AG08395 (cell line): Measurements from ENCODE around the gene AGTRAP.

Experiments
- DNase-seq: peaks from one replicate; pipeline ENCODE4 v3.0.0; 2012; ENCODE audit warnings: mixed read lengths, low spot score

AGTRAP gene

GRCh38 chr1:11784256-11784992, 48.5 kb downstream of the AGTRAP start:
- DNase-seq: no peak

GRCh38 chr1:11784993-11785769, 49.2 kb downstream of the AGTRAP start:
- peak; percentile 62 for DNase-seq

GRCh38 chr1:11786168-11786567, 50.2 kb downstream of the AGTRAP start:
- no peak for DNase-seq

GRCh38 chr1:11787251-11787803, 51.4 kb downstream of the AGTRAP start:
- peak; percentile 78 for DNase-seq

- DNase-seq: no peak
Observed at GRCh38 chr1:11787804-11788436, 52.0 kb downstream of the AGTRAP start.

GRCh38 chr1:11788549-11789053, 52.7 kb downstream of the AGTRAP start:
- no peak for DNase-seq

GRCh38 chr1:11789126-11790067, 53.5 kb downstream of the AGTRAP start:
- DNase-seq: no peak

- no peak for DNase-seq
Observed at GRCh38 chr1:11790101-11790879, 54.4 kb downstream of the AGTRAP start.

GRCh38 chr1:11790880-11791715, 55.2 kb downstream of the AGTRAP start:
- DNase-seq: peak; percentile 97

GRCh38 chr1:11792106-11792505, 56.2 kb downstream of the AGTRAP start:
- DNase-seq: no peak

- DNase-seq: no peak
Observed at GRCh38 chr1:11793819-11794218, 57.9 kb downstream of the AGTRAP start.

- DNase-seq: no peak
Observed at GRCh38 chr1:11794446-11795237, 58.7 kb downstream of the AGTRAP start.

GRCh38 chr1:11795238-11795890, 59.4 kb downstream of the AGTRAP start:
- DNase-seq: no peak

GRCh38 chr1:11796036-11796828, 60.3 kb downstream of the AGTRAP start:
- DNase-seq: no peak

- no peak for DNase-seq
Observed at GRCh38 chr1:11797525-11798216, 61.7 kb downstream of the AGTRAP start.

GRCh38 chr1:11799099-11799498, 63.2 kb downstream of the AGTRAP start:
- DNase-seq: no peak

- no peak for DNase-seq
Observed at GRCh38 chr1:11799896-11800295, 64.0 kb downstream of the AGTRAP start.
